ENCODE results near the gene ZNF85. TPM values are rescaled to one million over a fixed set of nuclear protein-coding genes. Genes with fewer than 3 reads are reported as not detected.

Gene ZNF85
- total RNA-seq = 7.7 and 8.0 TPM in 2 replicates

GRCh38 chr19:20923077-20923871 lies at the start of gene ZNF85:
Gene ZNF85, plus strand, starts transcription at chr19:20923251. Its CDS starts 150 bp downstream, at chr19:20923401.

Other genes starting within 250 kb of the ZNF85 start
- gene ZNF66, start 146.9 kb upstream of the ZNF85 start, total RNA-seq = 4.3 and 4.8 TPM in 2 replicates
- 15.4 and 17.8 TPM in 2 replicates for gene ZNF430, start 97.4 kb downstream of the ZNF85 start, total RNA-seq
- 10.8 and 11.0 TPM in 2 replicates for gene ZNF714, start 159.0 kb downstream of the ZNF85 start, total RNA-seq
- gene ZNF431, start 218.8 kb downstream of the ZNF85 start, total RNA-seq = 3.3 and 4.3 TPM in 2 replicates